ENCODE measurements around the gene ADAMTS14. TPM values are rescaled to one million over a fixed set of nuclear protein-coding genes. Genes with fewer than 3 reads are reported as not detected.

ADAMTS14 gene
- total RNA-seq, 1 experiment from 2014 or later: 1.6 TPM

DNA sequence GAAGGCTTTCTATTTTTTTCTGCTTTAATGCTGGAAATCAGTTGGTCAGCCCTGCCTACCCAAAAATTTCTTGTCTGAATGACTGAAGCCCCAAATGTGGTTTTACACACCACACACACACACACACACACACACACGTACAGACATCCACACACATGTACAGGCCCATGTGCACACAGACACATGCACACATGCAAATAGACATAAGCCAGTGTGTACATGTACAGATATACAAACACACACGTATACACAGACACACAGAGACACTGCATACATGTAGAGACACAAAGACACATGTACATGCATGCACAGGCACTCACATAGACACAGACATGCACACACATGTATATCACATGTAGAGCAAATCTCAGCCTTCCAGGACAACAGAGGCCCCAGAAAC lies 58.6 kb downstream of the ADAMTS14 start:
- no CpG with 5 or more reads among the region's 2 CpGs for WGBS (ENCODE audit: extremely low coverage, insufficient read length, low lambda C conversion rate)
- Histone ChIP-seq H2BK12ac (ENCODE audit: insufficient read length, low read depth, low read length) (no peak overlapping the region), H3K79me1 (ENCODE audit: insufficient read depth, low read depth, low read length, poor library complexity, severe bottlenecking) (no peaks in the 10 kb centered on the region)

More for the DNA sequence above, 58.6 kb downstream of the ADAMTS14 start:
- no peaks in the 10 kb centered on the region; a peak in 2 of 7 replicates for H3K36me3 Mint-ChIP-seq (ENCODE audit: insufficient read depth in 1 of 3, low read depth in 3 of 3)
- H3K27ac Mint-ChIP-seq: no peak overlapping the region
- H3K4me2 ChIP-seq (ENCODE audit: insufficient read depth, insufficient read length, low read length): no peak overlapping the region
- no peak overlapping the region for H4K91ac ChIP-seq (ENCODE audit: insufficient read length, low read depth, low read length)
- H3K27ac ChIP-seq (ENCODE audit: insufficient read length, low read depth, low read length): no peak overlapping the region
- no peaks in the 10 kb centered on the region for H3K9me3 Mint-ChIP-seq
- no peaks in the 10 kb centered on the region for H3K27me3 ChIP-seq (ENCODE audit: insufficient read depth, low read length)
- TF ChIP-seq, protein P1, sequence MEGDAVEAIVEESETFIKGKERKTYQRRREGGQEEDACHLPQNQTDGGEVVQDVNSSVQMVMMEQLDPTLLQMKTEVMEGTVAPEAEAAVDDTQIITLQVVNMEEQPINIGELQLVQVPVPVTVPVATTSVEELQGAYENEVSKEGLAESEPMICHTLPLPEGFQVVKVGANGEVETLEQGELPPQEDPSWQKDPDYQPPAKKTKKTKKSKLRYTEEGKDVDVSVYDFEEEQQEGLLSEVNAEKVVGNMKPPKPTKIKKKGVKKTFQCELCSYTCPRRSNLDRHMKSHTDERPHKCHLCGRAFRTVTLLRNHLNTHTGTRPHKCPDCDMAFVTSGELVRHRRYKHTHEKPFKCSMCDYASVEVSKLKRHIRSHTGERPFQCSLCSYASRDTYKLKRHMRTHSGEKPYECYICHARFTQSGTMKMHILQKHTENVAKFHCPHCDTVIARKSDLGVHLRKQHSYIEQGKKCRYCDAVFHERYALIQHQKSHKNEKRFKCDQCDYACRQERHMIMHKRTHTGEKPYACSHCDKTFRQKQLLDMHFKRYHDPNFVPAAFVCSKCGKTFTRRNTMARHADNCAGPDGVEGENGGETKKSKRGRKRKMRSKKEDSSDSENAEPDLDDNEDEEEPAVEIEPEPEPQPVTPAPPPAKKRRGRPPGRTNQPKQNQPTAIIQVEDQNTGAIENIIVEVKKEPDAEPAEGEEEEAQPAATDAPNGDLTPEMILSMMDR (conservative IDR thresholded peaks at IDR 0.05): no peak
- no peak overlapping the region for H2BK5ac ChIP-seq (ENCODE audit: insufficient read length, low read length)
- H3K23me2 ChIP-seq (ENCODE audit: insufficient read length, low read depth, low read length, poor library complexity, severe bottlenecking): no peaks in the 10 kb centered on the region
- H3K23ac ChIP-seq (ENCODE audit: insufficient read length, low read depth, low read length): no peak overlapping the region
- H2BK20ac ChIP-seq (ENCODE audit: low read depth, low read length, poor library complexity, severe bottlenecking): no peak overlapping the region
- H3K4me1 ChIP-seq (ENCODE audit: insufficient read depth, low read length): no peaks in the 10 kb centered on the region; the same call in 1 of the 2 replicates
- no peaks in the 10 kb centered on the region for H3K79me2 ChIP-seq (ENCODE audit: insufficient read depth, low read length)
- no peak overlapping the region for H2BK15ac ChIP-seq (ENCODE audit: low read depth, low read length)
- no peak overlapping the region for H3K4ac ChIP-seq (ENCODE audit: low read depth, low read length)
- no peak overlapping the region for H3K18ac ChIP-seq (ENCODE audit: insufficient read length, low read depth, low read length)
- no peak overlapping the region for H4K8ac ChIP-seq (replicated peaks; ENCODE audit: insufficient read length, low read depth, low read length)
- H2AFZ ChIP-seq (ENCODE audit: low read length): no peak overlapping the region
- no peak for DNase-seq
- H4K20me1 ChIP-seq (ENCODE audit: control insufficient read depth, insufficient read depth, insufficient read length): no peaks in the 10 kb centered on the region
- H3K9ac ChIP-seq (ENCODE audit: extremely low read depth, insufficient read length, low read length): no peak overlapping the region
- H3K4me1 Mint-ChIP-seq: peaks cover 5 to 8% of the 10 kb centered on the region in 2 experiments
- no peak overlapping the region for H3K14ac ChIP-seq (ENCODE audit: insufficient read depth, low read length)
- H3K4me3 Mint-ChIP-seq: no peak overlapping the region
- H4K5ac ChIP-seq (ENCODE audit: insufficient read length, low read depth, low read length): no peak overlapping the region
- H3K9me3 ChIP-seq (ENCODE audit: control insufficient read depth, low read depth, low read length): no peaks in the 10 kb centered on the region
- H2AK5ac ChIP-seq (ENCODE audit: insufficient read length, low read length): no peak overlapping the region
- no peak overlapping the region for H3T11ph ChIP-seq (ENCODE audit: low read length)
- no peak overlapping the region for H2BK120ac ChIP-seq (ENCODE audit: low read depth, low read length, poor library complexity, severe bottlenecking)
- no peaks in the 10 kb centered on the region; the same call in 1 of the 2 replicates for H3K27me3 Mint-ChIP-seq (ENCODE audit: low read depth)
- no peak overlapping the region for H3K56ac ChIP-seq (ENCODE audit: insufficient read length, low read depth, low read length)
